ENCODE data around the gene PCDHB3.
"Not testable (repeated sequence)": the region's sequence is repeated elsewhere in the genome, so short reads cannot be mapped to it uniquely, and the experiment has no call there.

PCDHB3 gene

DNA sequence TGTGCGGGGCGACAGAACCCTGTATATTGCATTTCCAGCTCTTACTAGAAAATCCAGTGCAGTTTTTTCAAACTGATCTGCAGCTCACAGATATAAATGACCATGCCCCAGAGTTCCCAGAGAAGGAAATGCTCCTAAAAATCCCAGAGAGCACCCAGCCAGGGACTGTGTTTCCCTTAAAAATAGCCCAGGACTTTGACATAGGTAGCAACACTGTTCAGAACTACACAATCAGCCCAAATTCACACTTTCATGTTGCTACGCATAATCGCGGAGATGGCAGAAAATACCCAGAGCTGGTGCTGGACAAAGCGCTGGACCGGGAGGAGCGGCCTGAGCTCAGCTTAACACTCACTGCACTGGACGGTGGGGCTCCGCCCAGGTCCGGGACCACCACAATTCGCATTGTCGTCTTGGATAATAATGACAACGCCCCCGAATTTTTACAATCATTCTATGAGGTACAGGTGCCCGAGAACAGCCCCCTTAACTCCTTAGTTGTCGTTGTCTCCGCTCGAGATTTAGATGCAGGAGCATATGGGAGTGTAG lies 35.5 kb downstream of the PCDHB3 start:
- no peak for DNase-seq (ENCODE audit: low read depth)

DNA sequence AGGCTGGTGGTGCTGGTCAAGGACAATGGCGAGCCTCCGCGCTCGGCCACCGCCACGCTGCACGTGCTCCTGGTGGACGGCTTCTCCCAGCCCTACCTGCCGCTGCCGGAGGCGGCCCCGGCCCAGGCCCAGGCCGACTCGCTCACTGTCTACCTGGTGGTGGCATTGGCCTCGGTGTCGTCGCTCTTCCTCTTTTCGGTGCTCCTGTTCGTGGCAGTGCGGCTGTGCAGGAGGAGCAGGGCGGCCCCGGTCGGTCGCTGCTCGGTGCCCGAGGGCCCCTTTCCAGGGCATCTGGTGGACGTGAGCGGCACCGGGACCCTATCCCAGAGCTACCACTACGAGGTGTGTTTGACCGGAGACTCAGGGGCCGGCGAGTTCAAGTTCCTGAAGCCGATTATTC lies 37.1 kb downstream of the PCDHB3 start:
- DNase-seq (ENCODE audit: low read depth): not testable (repeated sequence)

DNA sequence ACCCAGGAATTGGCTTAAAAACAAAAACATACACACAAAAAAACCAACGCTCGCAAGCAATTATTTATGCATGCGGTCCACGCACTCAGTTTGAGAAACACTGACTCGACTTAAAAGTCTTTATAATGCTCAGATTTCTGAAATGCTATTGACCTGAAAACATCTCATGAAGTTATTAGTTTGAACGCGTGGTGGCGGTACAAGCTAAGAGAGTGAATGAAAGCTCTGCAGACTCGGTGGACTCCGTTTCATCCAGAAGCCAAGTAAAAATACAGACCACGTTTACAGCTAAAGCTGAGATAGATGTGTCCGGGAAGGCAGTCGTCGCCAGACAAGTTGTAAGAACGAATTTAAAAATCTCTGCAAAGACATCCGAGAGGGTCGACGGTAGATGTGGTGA lies 49.5 kb downstream of the PCDHB3 start, which contains the start of gene PCDHB6:
Gene PCDHB6, plus strand, starts transcription at position 246 of the 400 bp plus-strand sequence. CDS start 201 bp downstream, outside the sequence.
- DNase-seq (ENCODE audit: low read depth): no peak

DNA sequence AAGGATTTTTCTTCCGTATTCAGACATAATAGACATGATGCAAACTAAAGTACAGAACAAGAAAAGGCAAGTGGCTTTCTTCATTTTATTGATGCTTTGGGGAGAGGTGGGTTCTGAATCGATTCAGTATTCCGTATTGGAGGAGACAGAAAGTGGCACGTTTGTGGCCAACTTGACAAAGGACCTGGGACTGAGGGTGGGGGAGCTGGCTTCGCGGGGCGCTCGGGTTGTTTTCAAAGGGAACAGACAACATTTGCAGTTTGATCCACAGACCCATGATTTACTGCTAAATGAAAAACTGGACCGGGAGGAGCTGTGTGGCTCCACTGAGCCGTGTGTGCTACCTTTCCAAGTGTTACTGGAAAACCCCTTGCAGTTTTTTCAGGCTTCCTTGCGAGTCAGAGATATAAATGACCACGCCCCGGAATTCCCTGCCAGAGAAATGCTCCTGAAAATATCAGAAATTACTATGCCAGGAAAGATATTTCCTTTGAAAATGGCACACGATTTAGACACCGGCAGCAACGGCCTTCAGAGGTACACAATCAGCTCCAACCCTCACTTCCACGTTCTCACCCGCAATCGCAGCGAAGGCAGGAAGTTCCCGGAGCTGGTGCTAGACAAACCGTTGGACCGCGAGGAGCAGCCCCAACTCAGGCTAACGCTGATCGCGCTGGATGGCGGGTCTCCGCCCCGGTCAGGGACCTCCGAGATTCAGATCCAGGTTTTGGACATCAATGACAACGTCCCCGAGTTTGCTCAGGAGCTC lies 50.1 kb downstream of the PCDHB3 start:
- no peak for DNase-seq (ENCODE audit: low read depth)

DNA sequence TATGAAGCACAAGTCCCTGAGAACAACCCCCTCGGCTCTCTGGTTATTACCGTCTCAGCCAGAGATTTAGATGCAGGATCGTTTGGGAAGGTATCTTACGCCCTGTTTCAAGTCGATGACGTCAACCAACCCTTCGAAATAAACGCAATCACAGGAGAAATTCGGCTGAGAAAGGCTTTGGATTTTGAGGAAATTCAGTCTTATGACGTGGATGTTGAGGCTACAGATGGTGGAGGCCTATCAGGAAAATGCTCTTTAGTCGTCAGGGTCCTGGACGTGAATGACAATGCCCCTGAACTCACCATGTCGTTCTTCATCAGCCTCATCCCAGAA lies 50.7 kb downstream of the PCDHB3 start:
- no peak for DNase-seq (ENCODE audit: low read depth)

DNA sequence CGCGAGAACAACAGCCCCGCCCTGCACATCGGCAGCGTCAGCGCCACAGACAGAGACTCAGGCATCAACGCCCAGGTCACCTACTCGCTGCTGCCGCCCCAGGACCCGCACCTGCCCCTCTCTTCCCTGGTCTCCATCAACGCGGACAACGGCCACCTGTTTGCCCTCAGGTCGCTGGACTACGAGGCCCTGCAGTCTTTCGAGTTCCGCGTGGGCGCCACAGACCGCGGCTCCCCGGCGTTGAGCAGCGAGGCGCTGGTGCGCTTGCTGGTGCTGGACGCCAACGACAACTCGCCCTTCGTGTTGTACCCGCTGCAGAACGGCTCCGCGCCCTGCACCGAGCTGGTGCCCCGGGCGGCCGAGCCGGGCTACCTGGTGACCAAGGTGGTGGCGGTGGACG lies 51.4 kb downstream of the PCDHB3 start:
- DNase-seq (ENCODE audit: low read depth): not testable (repeated sequence)

DNA sequence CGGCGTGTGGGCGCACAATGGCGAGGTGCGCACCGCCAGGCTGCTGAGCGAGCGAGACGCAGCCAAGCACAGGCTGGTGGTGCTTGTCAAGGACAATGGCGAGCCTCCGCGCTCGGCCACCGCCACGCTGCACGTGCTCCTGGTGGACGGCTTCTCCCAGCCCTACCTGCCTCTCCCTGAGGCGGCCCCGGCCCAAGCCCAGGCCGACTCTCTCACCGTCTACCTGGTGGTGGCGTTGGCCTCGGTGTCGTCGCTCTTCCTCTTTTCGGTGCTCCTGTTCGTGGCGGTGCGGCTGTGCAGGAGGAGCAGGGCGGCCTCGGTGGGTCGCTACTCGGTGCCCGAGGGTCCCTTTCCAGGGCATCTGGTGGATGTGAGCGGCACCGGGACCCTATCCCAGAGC lies 51.8 kb downstream of the PCDHB3 start:
- not testable (repeated sequence) for DNase-seq (ENCODE audit: low read depth)

All from GM04503 (cell line).